Breast epithelium (tissue), 4 donors: ENCODE data around the gene SLC5A11. TPM values are rescaled to one million over a fixed set of nuclear protein-coding genes. Genes with fewer than 3 reads are reported as not detected.
"Not testable (repeated sequence)": the region's sequence is repeated elsewhere in the genome, so short reads cannot be mapped to it uniquely, and the experiment has no call there.

Experiments used
- DNase-seq, 2 donors: peaks; one replicate each; pipeline ENCODE4 v3.0.0-alpha.2; 2019; ENCODE audit warnings: low spot score in 2 of 2
- H3K27ac ChIP-seq, 2 donors: fragments of 200-600 bp; sonication (generic) in 1 of 2; one replicate each; pipeline ENCODE4 v1.5.1; 2016 to 2019; ENCODE audit warnings: mild to moderate bottlenecking in 1 of 2
- H3K27me3 ChIP-seq, 2 donors: fragments of 200-600 bp; sonication (generic) in 1 of 2; one replicate each; pipeline versions ENCODE4 v1.5.1 to v1.6.0; 2017 to 2019; ENCODE audit warnings: control low read depth in 1 of 2, mild to moderate bottlenecking in 1 of 2
- H3K36me3 ChIP-seq: fragments of 200-600 bp; one replicate; pipeline ENCODE4 v1.5.1; 2019
- H3K4me1 ChIP-seq, 2 donors: fragments of 200-600 bp; sonication (generic); one replicate each; pipeline ENCODE4 v1.5.1; 2016 to 2019; ENCODE audit warnings: control low read depth in 1 of 2
- H3K4me3 ChIP-seq, 3 donors: fragments of 200-600 bp; sonication (generic); 1 replicate in 2 of 3; 2 replicates in 1 of 3; pipeline ENCODE4 v1.5.1; 2016 to 2019; ENCODE audit warnings: mild to moderate bottlenecking in 3 of 3, moderate library complexity in 2 of 3
- H3K9me3 ChIP-seq, 2 donors: fragments of 200-600 bp; sonication (generic) in 1 of 2; one replicate each; pipeline ENCODE4 v1.5.1; 2016 to 2019; ENCODE audit warnings: control low read depth in 1 of 2
- POLR2A ChIP-seq: fragments of 450-650 bp; IDR thresholded peaks from one replicate; pipeline ENCODE4 v1.6.1; 2016; ENCODE audit warnings: antibody characterized with exemption, mild to moderate bottlenecking, moderate library complexity
- POLR2AphosphoS5 ChIP-seq, 3 donors: sonication (generic); formaldehyde crosslinking; IDR thresholded peaks; one replicate each; pipeline ENCODE4 v1.6.1; 2017; ENCODE audit warnings: antibody characterized with exemption in 3 of 3
- intact Hi-C: fragments of 100-400 bp; cut with DNase I; formaldehyde crosslinking; loops from one replicate; pipeline ENCODE4 v1.15.1; 2023; ENCODE audit warnings: low total_unique reads
- total RNA-seq, 3 donors: library from RNA; depleted of rRNA; stranded (reverse); fragments of >200 nt; gene quantifications; one replicate each; pipeline ENCODE4 v1.1.0, GENCODE V29; 2016
- TF ChIP-seq, protein P1 (sequence below), 3 donors: fragments of 450-650 bp; IDR thresholded peaks; one replicate each; pipeline ENCODE4 v1.5.1; 2016 to 2017; ENCODE audit warnings: antibody characterized with exemption in 3 of 3, mild to moderate bottlenecking in 3 of 3, moderate library complexity in 3 of 3

Gene SLC5A11
- total RNA-seq, 3 donors from 2014 or later: 0.16 to 1.8 (median 0.66) TPM

DNA sequence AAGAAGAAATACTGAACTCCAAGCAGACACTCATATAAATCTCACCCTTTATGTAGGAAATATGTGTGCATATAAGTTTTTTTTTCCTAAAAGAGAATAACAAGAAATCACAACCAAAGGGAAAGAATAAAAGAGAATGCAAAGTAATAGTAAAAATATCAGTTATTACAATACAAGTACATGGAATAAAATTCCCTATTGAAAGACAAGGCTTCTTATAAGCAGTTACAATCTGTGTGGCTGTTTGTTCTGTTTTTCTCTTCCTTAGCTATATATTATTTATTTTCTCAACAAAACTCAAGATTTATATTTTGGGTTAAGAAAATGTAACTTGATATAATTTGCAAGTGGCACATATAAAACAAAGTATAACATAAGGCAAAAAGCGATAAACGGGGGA lies 41.7 kb downstream of the SLC5A11 start:
- DNase-seq: no peak
- Histone ChIP-seq H3K4me3 (no peak overlapping the region), H3K27ac (no peak overlapping the region), H3K27me3 (no peaks in the 10 kb centered on the region), H3K36me3 (no peaks in the 10 kb centered on the region), H3K9me3 (peaks cover 0 to 5% of the 10 kb centered on the region in 2 donors), H3K4me1 (no peaks in the 10 kb centered on the region)
- intact Hi-C loops: no loop called here
- TF ChIP-seq POLR2AphosphoS5 (IDR thresholded peaks at IDR 0.05) (no peak), POLR2A (no peak)
- TF ChIP-seq, protein P1, sequence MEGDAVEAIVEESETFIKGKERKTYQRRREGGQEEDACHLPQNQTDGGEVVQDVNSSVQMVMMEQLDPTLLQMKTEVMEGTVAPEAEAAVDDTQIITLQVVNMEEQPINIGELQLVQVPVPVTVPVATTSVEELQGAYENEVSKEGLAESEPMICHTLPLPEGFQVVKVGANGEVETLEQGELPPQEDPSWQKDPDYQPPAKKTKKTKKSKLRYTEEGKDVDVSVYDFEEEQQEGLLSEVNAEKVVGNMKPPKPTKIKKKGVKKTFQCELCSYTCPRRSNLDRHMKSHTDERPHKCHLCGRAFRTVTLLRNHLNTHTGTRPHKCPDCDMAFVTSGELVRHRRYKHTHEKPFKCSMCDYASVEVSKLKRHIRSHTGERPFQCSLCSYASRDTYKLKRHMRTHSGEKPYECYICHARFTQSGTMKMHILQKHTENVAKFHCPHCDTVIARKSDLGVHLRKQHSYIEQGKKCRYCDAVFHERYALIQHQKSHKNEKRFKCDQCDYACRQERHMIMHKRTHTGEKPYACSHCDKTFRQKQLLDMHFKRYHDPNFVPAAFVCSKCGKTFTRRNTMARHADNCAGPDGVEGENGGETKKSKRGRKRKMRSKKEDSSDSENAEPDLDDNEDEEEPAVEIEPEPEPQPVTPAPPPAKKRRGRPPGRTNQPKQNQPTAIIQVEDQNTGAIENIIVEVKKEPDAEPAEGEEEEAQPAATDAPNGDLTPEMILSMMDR (IDR thresholded peaks at IDR 0.05): no peak

DNA sequence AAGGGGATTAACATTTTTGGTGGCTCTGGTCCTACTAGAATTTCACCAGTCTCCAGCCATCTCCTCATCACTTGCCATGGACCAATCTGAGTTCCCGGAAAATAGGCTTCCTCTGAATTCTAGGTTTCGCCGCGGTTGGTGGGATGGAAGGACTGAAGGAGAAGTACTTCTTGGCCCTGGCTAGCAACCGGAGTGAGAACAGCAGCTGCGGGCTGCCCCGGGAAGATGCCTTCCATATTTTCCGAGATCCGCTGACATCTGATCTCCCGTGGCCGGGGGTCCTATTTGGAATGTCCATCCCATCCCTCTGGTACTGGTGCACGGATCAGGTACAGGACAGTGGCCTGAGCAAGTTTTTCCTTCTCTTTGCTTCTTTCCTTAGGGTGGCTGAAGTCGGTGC lies 45.0 kb downstream of the SLC5A11 start:
- TF ChIP-seq, protein P1 (IDR thresholded peaks at IDR 0.05): no peak
- TF ChIP-seq POLR2A (no peak), POLR2AphosphoS5 (IDR thresholded peaks at IDR 0.05) (no peak)
- DNase-seq: no peak
- H3K4me1 ChIP-seq: no peaks in the 10 kb centered on the region

DNA sequence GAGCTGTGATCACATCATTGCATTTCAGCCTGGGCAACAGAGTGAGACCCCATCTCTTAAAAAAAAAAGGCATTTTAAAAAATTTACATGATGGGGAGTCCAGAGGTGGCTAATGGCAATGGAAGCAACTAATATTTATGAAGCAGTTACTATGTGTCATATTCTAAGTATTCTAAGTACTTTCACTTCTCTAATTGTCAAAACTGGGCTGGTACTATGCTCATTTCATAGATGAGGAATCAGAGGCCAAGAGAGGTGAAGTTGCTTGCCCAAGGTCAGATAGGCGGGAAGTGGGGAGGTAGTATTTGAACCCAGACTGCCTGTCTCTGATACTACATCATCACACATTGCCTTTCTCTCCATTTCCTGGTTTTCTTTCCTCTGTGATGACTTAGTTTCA lies 50.7 kb downstream of the SLC5A11 start:
- Histone ChIP-seq H3K4me1 (no peaks in the 10 kb centered on the region), H3K4me3 (no peak overlapping the region), H3K27ac (no peak overlapping the region), H3K9me3 (no peaks in the 10 kb centered on the region), H3K27me3 (no peaks in the 10 kb centered on the region), H3K36me3 (no peaks in the 10 kb centered on the region)
- intact Hi-C loops: no loop called here
- DNase-seq: no peak
- TF ChIP-seq, protein P1 (IDR thresholded peaks at IDR 0.05): no peak
- no peak for TF ChIP-seq POLR2A
- no peak for TF ChIP-seq POLR2AphosphoS5 (IDR thresholded peaks at IDR 0.05)

More for the DNA sequence above, 45.0 kb downstream of the SLC5A11 start:
- H3K27me3 ChIP-seq: no peaks in the 10 kb centered on the region
- intact Hi-C loops: no loop called here
- no peaks in the 10 kb centered on the region for H3K36me3 ChIP-seq
- H3K4me3 ChIP-seq: no peak overlapping the region
- H3K9me3 ChIP-seq: peaks cover 0 to 5% of the 10 kb centered on the region in 2 donors
- no peak overlapping the region for H3K27ac ChIP-seq

DNA sequence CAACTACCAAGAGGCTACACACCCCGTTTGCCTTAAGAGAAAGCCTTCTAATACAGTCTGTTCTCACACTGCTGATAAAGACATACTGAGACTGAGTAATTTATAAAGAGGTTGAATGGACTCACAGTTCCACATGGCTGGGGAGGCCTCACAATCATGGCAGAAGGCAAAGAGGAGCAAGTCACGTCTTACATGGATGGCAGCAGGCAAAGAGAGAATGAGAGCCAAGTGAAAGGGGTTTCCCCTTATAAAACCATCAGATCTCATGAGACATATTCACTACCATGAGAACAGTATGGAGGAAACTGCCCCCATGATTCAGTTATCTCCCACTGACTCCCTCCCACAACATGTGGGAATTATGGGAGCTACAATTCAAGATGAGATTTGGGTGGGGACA lies 51.8 kb downstream of the SLC5A11 start:
- intact Hi-C loops, H3K9me3 ChIP-seq, H3K4me3 ChIP-seq, H3K4me1 ChIP-seq, H3K27ac ChIP-seq, H3K36me3 ChIP-seq, DNase-seq, H3K27me3 ChIP-seq: not testable (repeated sequence)

- intact Hi-C loops: no loop called here
- DNase-seq: no peak
- TF ChIP-seq POLR2A: no peak
- TF ChIP-seq POLR2AphosphoS5 (IDR thresholded peaks at IDR 0.05): no peak
- TF ChIP-seq, protein P1 (IDR thresholded peaks at IDR 0.05): no peak
These were observed 54.5 kb downstream of the SLC5A11 start for GRCh38 chr16:24900230-24900629.

More at GRCh38 chr16:24900230-24900629, 54.5 kb downstream of the SLC5A11 start:
- Histone ChIP-seq H3K36me3 (no peaks in the 10 kb centered on the region), H3K4me1 (no peaks in the 10 kb centered on the region), H3K27ac (no peak overlapping the region), H3K27me3 (no peaks in the 10 kb centered on the region), H3K4me3 (no peak overlapping the region), H3K9me3 (no peaks in the 10 kb centered on the region)
